Body of pancreas (tissue), 4 donors: Measurements from ENCODE around the gene TIFAB.

Source experiments
- POLR2A ChIP-seq, 3 donors: fragments of 450-650 bp; IDR thresholded peaks; one replicate each; pipeline ENCODE4 v1.6.1; 2016; ENCODE audit warnings: antibody characterized with exemption in 3 of 3, mild to moderate bottlenecking in 2 of 3
- TF ChIP-seq, protein P1 (sequence below), 7 experiments: fragments of 450-650 bp in 4 of 7; fragments of 200-600 bp in 3 of 7; sonication (generic) in 3 of 7; IDR thresholded peaks; one replicate each; pipeline ENCODE4 v1.5.1; 2016 to 2019; ENCODE audit warnings: antibody characterized with exemption in 7 of 7

DNA sequence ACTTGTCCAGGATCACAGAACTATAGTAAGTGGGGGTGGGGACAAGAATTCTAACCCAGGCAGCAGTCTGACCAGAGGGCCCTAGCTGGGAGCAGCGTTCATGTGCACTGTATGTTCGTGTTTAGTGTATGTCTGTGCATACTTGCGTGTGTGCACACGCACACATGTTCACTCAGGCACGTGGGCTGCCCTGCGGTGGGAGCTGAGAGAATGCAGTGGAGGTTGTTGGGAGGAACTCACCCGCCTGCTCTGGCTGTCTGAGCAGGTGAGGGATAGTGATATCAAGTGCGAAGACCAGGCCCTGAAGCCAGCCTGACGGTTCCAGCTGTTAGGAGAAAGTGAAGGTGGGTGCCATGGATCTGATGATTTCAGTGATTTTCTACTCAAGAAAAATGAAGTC lies 5.9 kb downstream of the TIFAB start:
- TF ChIP-seq, protein P1, sequence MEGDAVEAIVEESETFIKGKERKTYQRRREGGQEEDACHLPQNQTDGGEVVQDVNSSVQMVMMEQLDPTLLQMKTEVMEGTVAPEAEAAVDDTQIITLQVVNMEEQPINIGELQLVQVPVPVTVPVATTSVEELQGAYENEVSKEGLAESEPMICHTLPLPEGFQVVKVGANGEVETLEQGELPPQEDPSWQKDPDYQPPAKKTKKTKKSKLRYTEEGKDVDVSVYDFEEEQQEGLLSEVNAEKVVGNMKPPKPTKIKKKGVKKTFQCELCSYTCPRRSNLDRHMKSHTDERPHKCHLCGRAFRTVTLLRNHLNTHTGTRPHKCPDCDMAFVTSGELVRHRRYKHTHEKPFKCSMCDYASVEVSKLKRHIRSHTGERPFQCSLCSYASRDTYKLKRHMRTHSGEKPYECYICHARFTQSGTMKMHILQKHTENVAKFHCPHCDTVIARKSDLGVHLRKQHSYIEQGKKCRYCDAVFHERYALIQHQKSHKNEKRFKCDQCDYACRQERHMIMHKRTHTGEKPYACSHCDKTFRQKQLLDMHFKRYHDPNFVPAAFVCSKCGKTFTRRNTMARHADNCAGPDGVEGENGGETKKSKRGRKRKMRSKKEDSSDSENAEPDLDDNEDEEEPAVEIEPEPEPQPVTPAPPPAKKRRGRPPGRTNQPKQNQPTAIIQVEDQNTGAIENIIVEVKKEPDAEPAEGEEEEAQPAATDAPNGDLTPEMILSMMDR (IDR thresholded peaks at IDR 0.05), result no peak
- TF ChIP-seq POLR2A (IDR thresholded peaks at IDR 0.05), result no peak
